ENCODE results near the gene MEIOSIN.

DNA sequence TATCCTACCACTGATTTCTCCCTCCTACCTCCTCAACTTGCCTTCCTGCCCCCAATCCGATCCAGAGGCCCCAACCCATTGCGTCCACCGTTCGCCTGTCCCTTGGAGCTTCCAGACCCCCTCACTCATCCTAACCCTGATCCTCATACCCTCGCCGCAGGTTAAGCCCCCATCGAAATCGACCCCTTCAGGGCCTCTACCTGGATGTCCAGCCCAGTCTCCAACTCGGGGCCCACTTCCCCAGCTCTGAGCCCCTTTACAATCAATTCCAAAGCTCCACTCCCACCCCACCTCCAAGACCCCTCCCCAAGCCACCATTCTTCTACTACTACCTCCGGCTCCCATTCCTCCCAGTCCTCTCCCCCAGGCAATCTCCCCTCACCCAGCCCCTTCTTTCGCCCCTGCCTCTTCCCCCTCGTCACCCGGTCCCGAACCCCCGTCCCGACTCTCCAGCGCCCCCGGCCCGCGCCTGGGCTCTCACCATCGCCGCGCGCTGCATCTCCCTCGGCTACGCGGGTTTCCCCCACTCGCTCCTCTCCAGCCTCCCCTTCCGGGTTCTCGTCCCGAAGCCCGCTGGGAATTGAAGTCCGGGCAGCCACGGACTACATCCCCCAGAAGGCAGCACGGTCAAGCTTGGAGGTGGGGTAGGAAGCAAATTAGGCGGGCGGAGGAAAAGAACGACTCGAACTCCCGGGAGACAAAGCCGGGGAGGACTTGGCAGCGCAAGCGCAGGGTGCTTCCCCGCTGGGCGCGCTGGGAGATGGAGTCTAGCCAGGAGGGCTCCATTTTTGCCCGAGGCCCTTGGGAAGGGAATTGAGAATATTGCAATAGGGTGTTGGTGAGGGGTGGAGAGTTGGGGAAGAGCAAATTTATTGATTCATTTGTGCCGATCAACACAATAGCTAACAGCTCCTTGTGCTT, 2.6 kb upstream of the MEIOSIN start, which contains the start of gene FBXO46:
- TF ChIP-seq, protein P1, sequence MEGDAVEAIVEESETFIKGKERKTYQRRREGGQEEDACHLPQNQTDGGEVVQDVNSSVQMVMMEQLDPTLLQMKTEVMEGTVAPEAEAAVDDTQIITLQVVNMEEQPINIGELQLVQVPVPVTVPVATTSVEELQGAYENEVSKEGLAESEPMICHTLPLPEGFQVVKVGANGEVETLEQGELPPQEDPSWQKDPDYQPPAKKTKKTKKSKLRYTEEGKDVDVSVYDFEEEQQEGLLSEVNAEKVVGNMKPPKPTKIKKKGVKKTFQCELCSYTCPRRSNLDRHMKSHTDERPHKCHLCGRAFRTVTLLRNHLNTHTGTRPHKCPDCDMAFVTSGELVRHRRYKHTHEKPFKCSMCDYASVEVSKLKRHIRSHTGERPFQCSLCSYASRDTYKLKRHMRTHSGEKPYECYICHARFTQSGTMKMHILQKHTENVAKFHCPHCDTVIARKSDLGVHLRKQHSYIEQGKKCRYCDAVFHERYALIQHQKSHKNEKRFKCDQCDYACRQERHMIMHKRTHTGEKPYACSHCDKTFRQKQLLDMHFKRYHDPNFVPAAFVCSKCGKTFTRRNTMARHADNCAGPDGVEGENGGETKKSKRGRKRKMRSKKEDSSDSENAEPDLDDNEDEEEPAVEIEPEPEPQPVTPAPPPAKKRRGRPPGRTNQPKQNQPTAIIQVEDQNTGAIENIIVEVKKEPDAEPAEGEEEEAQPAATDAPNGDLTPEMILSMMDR (IDR thresholded peaks at IDR 0.05): peak; percentile 26
- no peak for TF ChIP-seq EZH2 (IDR thresholded peaks at IDR 0.05; ENCODE audit: borderline replicate concordance, insufficient read depth, low read depth, low read length, poor library complexity, severe bottlenecking)

All from B cell (primary cell).